ENCODE data around the gene TPP1. TPM values are rescaled to one million over a fixed set of nuclear protein-coding genes. Genes with fewer than 3 reads are reported as not detected.

TPP1 gene
- total RNA-seq, 1 donor from 2014 or later: 85.3 TPM

DNA sequence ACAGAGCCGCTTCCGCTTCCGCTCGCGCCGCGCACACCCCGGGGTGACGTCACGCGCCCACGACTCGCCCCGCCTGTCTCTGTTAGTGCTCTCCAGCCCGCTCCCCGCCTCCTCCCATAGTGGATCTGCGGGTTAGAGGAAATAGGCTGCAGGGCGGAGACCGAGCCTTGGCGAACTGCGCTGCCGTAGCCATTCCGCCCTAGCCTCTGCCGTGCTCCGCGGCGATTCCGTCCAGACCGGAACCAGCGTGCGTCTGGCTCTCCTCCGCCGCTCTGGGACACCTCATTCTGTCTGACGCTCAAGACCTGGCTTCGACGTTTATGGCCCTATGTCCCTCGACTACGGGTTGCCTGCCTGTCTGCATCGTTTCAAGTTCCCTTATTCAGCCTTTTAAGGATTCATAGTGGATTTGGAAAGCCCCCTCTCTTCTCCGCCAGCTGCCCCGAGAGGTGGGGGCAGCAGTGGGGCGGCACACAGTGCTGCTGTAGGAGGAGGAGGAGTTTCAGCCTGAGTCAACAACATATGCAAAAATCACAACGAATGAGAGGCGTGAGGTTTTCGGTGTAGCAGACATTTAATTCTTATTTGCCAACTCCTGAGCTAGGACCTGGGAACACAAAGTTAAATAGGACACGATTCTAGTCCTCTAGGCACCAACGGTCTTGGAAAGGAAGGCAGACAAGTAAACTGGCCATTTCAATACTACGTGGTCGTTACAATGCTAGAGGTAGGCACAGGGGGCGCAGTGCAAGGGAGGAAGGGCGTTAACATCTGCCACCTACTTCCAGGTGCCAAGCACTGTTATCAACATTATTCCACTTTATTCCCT, 6.8 kb downstream of the TPP1 start, which contains the start of gene TAF10:
Gene TAF10, minus strand, starts transcription at position 4 of the 829 bp plus-strand sequence. CDS start 27 bp downstream, outside the sequence.
- DNase-seq (ENCODE audit: low read depth, low spot score): peak; percentile 85

DNA sequence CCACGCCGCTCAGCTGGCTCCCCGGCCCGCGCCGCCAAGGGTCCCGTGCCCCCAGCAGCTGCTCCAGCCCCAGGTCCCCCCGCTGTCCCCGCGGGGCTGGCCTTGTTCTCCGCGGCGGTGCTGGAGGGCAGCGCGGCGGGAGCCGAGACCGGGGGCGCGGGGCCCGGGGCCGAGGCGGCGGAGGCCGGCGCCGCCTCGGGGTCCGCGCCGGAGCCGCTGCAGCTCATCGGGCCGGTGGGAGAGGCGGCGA, 7.3 kb downstream of the TPP1 start:
- no peak for DNase-seq (ENCODE audit: low read depth, low spot score)

DNA sequence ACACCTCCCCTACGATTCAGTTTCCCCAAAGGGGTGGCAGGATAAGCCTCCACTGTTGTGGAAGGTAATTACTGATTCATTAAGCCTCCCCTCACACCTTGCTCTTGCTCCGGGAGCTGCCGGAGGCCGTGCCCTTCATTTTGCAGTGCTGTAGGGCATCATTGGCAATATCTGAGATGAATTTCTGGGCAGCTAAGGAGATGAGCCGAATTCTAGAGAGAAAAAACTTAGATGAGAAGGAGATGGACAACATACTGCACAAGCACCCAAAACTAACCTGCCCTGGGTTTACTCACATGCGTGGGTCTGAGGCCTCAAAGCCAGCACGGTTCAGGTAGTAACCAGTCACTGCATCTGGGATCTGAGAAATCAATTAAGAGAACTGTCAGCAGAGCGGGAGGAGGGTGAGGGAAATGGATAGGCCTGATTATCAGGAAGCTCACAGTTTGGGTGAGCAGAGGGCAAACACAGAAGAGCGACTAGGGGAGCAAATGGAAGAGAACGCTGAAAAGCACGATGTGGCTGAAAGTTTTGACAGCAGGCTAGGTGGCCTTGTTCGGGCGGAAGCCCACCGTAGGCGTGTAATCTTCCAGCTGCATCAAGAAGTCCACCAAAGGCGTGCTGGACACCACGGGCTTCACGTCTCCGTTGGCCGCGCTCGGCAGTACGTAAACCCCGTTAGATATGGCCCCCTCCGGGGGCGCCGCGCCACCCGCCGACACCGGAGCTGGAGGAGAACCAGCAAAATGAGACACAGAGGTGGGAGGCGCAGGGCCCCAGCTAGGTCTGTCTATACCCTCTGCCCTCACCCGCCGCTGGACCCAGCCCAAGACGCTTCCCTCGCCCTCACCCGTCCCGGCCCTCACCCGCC, 7.9 kb downstream of the TPP1 start:
- no peak for DNase-seq (ENCODE audit: low read depth, low spot score)

DNA sequence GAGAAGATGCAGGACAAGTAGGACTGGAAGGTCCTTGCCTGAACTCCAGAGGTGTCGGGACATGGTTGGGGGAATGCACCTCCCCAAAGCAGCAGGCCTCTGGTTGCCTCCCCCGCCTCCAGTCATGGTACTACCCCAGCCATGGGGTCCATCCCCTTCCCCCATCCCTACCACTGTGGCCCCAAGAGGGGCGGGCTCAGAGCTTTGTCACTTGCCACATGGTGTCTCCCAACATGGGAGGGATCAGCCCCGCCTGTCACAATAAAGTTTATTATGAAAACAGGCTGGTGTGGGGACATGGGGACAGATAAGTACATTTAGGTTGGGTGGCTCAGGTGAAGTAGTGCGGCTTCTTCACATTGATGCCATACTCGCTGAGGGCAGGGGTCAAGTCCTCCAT, 8.6 kb downstream of the TPP1 start:
- no peak for DNase-seq (ENCODE audit: low read depth, low spot score)

DNA sequence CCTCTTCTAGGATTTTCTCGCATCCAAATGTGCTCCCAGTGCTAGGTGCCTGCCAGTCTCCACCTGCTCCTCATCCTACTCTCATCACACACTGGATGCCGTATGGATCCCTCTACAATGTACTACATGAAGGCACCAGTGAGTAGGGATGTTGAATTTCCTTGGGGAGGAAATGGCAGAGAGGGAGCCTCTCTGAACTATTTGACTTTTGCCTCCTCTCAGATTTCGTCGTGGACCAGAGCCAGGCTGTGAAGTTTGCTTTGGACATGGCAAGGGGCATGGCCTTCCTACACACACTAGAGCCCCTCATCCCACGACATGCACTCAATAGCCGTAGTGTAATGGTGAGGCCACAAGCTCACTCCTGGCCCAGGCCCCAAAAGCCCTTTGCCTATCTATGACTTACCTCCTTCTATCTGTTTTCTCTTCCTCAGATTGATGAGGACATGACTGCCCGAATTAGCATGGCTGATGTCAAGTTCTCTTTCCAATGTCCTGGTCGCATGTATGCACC, 9.7 kb downstream of the TPP1 start:
- DNase-seq (ENCODE audit: low read depth, low spot score): no peak

DNA sequence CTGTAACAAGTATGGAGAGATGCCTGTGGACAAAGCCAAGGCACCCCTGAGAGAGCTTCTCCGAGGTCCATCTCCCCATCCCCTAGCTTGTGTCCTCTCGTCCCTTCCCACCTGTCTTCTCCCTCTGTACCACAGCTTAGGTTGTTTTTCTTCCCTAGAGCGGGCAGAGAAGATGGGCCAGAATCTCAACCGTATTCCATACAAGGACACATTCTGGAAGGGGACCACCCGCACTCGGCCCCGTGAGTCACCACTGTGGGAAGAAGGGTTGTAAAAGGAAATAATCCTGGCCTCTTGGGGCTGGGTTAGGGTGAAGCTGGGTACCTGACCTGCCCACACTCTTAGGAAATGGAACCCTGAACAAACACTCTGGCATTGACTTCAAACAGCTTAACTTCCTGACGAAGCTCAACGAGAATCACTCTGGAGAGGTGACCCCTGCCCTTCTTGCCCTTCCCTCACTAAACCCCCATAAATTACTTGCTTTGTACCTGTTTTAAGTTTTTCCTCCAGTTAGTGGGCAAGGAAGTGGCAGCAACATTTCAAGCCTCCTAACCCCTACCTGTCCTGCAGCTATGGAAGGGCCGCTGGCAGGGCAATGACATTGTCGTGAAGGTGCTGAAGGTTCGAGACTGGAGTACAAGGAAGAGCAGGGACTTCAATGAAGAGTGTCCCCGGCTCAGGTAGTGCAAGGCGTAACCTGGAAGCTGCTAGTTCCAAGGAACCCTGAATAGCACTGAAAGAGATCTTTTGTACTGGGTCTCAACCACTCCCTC, 10.3 kb downstream of the TPP1 start:
- no peak for DNase-seq (ENCODE audit: low read depth, low spot score)

GRCh38 chr11:6608011-6608410, 11.2 kb downstream of the TPP1 start:
- DNase-seq (ENCODE audit: low read depth, low spot score): no peak

DNA sequence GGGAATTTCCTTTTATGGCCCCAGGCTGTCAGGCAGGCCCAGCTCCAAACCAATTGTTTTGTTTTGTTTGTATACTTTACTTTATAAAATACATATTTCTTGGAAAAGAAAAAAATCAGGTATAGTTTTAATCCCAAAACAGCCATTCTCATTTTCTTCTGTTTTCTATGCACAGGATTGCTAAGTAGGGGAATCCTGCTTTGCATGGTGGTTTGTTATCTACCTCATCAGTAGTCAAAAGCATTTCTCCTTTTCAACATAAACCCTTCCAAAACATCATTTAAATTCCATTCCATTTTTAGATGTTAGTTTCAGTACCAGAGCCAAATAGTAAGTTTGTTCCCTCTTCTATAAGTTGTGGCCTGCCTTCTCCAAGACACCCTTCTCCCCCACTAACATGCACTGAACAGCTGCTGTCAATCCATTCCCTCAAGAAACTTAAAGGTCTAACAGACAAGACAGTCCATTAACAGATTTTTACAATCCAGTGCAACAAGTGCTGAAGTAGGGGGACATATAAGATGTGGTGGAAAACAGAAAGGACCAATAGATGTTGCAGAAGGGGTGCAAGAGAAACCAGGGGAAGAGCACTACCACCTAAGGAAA, 11.9 kb downstream of the TPP1 start:
- no peak for DNase-seq (ENCODE audit: low read depth, low spot score)

DNA sequence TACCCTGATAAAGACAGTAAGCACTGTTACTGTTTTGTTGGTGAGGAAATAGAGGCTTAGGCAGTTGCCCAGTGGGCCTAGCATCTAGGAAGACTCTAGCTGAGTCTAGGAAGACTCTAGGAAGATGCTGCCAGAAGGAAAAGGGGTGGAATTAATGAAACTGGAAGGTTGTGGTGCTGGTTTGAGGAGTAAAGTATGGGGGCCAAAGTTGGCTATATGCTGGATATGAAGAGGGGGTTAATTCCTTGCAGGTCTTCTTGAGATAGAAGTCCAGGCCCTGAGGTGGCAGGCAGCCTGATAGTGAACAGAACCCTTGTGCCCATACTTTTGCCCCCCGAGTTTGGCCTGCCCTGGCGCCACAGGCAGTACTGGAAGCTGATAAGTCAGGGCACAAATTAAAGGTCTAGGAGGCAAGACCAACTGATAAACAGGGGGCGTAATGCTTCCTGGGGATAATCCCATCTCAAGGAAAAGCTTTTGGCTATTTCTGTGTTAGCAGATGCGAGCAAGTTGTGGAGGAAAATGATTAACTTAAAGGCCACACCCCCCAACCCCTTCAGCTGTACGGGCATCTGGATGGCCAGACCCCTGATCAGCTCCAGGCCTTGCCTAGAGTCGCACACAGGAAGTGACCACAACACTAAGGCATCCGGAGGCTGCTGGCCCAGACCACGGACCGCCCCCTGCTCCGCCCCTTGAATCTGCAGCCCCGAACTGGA, 12.6 kb downstream of the TPP1 start:
- peak; percentile 91 for DNase-seq (ENCODE audit: low read depth, low spot score)

DNA sequence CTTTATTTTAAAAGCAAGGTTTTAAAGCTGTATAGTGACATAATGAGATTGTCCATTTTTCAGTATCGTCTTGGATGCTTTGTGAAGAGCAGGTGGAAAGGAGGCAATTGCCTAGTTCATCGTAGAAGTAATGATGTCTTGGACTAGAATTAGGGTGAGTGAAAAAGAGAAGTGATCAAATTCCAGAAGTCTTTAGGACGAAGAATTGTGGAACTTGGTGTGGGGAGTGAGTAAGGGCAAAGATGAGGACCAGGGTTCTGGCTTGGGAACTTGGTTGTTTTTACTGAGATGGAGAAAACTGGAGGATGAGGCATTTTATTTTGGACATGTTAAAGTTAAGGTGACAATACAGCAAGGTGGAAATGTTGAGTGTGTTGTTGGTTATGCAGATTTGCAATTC, 14.4 kb downstream of the TPP1 start:
- DNase-seq (ENCODE audit: low read depth, low spot score): no peak

GRCh38 chr11:6604081-6604626, 15.1 kb downstream of the TPP1 start:
- no peak for DNase-seq (ENCODE audit: low read depth, low spot score)

DNA sequence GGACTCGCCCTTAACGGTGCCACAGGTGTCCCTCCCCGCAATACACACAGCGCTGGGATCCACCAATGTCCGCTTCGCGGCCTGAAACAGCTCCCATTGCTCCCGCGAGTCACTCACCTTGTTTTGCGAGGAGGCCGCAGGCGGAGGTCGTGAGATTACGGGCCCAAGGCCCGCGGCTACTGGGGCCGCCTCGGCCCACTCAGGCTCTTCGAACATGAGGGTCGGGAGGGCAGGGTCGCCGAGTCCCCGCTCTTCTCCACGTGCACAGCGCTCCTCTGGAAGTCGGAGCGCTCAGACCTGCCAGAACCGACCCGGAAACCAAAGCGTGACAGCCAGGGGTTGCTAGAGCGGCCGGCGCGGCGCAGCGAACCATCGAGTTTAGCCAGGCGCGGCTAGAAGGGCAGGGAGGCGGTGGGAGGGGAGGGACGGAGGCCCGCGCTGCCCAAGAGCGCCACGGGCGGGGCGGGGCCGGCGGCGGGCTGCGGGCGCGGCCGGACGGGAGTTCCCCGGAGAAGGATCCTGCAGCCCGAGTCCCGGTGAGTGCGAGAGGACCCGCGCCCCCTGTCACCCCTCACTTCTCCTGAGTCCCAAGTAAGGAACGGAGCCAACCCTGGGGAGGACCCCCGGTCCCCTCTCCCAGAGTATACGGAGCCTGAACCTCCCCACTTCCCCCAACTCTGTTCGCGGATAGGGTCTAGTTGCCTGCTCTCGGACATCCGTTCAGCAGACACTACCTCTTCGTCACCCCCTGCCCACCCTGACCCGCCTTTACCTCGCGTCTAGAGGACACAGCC, 15.7 kb downstream of the TPP1 start, which contains the start of the genes ILK and RRP8:
Gene ILK, plus strand, starts transcription at position 488 of the 794 bp plus-strand sequence. CDS start 498 bp downstream, outside the sequence.
Gene RRP8, minus strand, starts transcription at position 330 of the 794 bp plus-strand sequence. Its CDS starts 114 bp downstream, at position 216.
- peak; percentile 73 for DNase-seq (ENCODE audit: low read depth, low spot score)

GRCh38 chr11:6602096-6602940, 16.9 kb downstream of the TPP1 start:
- DNase-seq (ENCODE audit: low read depth, low spot score): no peak

DNA sequence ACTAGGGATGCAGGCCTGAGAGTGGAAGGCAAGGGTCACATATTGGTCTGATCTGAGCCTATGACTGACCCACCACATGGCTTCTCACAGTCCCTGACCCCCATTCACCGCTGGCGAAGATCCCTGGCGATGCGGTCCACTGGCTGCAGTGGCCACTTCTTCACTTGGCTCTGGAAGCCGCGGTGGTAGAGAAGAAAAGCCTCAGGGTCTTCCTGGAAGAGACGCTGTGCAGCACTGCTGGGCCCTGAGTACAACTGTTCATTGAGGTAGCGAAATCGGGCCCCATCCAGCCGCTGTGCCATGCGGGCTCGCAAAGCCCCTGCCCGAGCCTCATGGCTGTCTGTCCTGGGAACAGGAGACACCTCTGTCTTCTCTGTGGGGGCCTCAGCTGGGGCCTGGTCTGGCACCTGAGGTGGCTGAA, 18.2 kb downstream of the TPP1 start:
- DNase-seq (ENCODE audit: low read depth, low spot score): no peak

DNA sequence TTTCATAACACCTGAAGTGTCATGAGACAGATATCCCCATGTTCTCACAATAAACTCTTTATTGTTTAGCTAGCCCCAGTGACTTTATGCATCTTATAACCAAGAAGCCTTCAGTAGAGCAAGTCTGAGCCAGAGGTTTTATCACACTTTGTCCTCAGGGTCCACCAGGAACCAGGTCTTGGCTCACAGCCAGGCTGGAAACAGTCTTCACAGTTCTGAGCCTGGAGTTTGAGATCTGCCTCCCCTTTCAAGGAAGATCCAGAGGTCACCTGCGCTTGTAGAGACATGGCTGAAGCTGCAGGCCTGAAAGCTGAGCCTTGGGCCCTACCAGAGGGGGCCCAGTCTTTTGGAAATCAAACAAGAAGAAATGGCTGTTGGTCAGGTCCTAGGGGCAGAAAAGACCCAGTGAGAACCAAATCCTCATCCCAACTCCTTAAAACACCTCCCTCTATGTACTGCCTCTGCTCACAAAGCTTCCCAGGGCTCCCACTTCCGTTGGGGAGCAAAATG, 19.3 kb downstream of the TPP1 start:
- DNase-seq (ENCODE audit: low read depth, low spot score): no peak

DNA sequence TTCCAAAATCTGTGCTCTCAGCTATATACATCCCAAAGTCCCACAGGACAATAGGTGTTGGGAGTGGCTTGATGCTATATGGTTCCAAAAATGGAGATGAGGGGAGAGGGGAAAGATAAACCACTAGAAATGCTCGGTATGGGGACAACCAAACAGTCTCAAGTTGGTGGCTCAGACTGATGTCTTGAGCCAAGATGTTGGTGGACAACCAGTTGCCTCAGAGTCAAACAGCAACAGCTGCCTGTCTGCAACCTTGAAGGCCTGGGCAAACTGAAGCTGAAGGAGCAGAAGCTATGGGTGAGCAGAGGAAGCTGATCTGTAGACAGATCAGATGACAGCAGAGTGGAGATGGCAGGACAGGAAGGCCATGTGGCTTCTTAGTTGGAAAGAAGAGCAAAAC, 19.8 kb downstream of the TPP1 start:
- DNase-seq (ENCODE audit: low read depth, low spot score): no peak

DNA sequence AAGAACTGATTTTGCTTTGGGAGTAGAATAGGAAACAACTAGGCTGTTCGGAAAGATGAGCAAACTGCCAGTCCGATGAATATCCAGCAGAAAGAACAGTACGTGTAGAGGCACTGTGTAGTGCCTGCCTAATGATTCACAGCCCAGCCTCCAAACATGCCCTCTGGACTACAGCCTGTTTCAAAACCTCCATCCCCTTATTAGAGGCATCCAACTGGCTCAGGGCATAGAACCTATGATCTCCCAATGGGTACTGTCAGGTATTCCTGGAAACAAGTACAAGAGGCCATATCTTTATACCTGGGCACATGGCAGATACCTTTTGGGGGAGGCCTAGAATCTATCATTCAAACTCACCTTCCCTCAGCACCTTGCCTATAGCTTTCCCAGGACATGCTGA, 20.7 kb downstream of the TPP1 start:
- no peak for DNase-seq (ENCODE audit: low read depth, low spot score)

DNA sequence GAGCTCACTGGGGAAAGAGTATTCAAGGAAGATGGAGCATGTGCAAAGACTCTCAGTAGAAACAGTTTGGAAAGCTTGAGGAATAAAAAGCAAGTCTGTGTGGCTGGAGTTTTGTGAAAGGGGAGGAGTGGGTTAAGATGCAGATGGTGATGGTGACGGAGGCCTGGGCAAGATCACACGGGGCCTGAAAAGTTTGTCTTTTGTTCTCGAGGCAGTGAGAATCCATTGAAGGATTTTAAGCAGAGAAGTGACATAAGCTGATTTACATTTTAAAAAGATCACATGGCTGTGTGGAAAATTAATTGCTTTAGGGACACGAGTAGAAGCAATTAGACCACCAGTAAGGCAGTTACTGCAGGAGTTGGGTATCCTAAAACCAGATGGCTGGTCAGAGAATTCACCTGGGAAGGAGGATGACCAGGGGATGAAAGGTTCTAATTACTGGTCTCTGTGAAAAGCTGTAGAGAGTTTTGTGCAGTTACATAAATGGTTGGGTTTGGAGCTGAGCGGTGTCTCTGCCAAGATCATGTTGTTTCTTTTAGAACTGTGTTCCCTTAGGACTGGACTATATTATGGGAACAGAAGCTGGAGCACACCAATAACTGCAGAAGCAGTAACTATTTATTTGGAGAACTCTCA, 22.9 kb downstream of the TPP1 start:
- DNase-seq (ENCODE audit: low read depth, low spot score): no peak

Data from pulmonary artery endothelial cell (primary cell).